ENCODE data around the gene SCYGR8.

Gene SCYGR8

GRCh38 chr2:227785293-227785692 lies 39.6 kb downstream of the SCYGR8 start:
- no peak for TF ChIP-seq TAF1 (IDR thresholded peaks at IDR 0.05; ENCODE audit: low read depth)
- TF ChIP-seq REST (IDR thresholded peaks at IDR 0.05; ENCODE audit: low read depth) = no peak
- no peak; the same call in 1 of the 2 replicates for TF ChIP-seq NFIC (IDR thresholded peaks at IDR 0.05)
- TF ChIP-seq TCF12 (IDR thresholded peaks at IDR 0.05; ENCODE audit: low read depth) = no peak
- TF ChIP-seq TEAD4 (IDR thresholded peaks at IDR 0.05) = no peak
- no peak for TF ChIP-seq YY1 (IDR thresholded peaks at IDR 0.05; ENCODE audit: low read depth)
- TF ChIP-seq USF1 (IDR thresholded peaks at IDR 0.05) = no peak
- no peak for TF ChIP-seq CEBPB (IDR thresholded peaks at IDR 0.05)
- no peak for TF ChIP-seq MAX (IDR thresholded peaks at IDR 0.05)
- no peak for TF ChIP-seq EP300 (IDR thresholded peaks at IDR 0.05; ENCODE audit: borderline replicate concordance)
- no peak for TF ChIP-seq EGR1 (IDR thresholded peaks at IDR 0.05)
- TF ChIP-seq FOXM1 (IDR thresholded peaks at IDR 0.05; ENCODE audit: borderline replicate concordance, low read depth) = no peak
- TF ChIP-seq RAD21 (IDR thresholded peaks at IDR 0.05; ENCODE audit: low read depth) = no peak
- no peak for TF ChIP-seq ZBTB7A (IDR thresholded peaks at IDR 0.05; ENCODE audit: low read depth)
- TF ChIP-seq CREB1 (IDR thresholded peaks at IDR 0.05; ENCODE audit: low read depth) = no peak

- no peak for TF ChIP-seq TCF12 (IDR thresholded peaks at IDR 0.05; ENCODE audit: low read depth)
- TF ChIP-seq MAX (IDR thresholded peaks at IDR 0.05) = no peak
- no peak for TF ChIP-seq CEBPB (IDR thresholded peaks at IDR 0.05)
- TF ChIP-seq ZBTB7A (IDR thresholded peaks at IDR 0.05; ENCODE audit: low read depth) = no peak
- TF ChIP-seq CREB1 (IDR thresholded peaks at IDR 0.05; ENCODE audit: low read depth) = no peak
- TF ChIP-seq REST (IDR thresholded peaks at IDR 0.05; ENCODE audit: low read depth) = no peak
- TF ChIP-seq YY1 (IDR thresholded peaks at IDR 0.05; ENCODE audit: low read depth) = no peak
- no peak for TF ChIP-seq USF1 (IDR thresholded peaks at IDR 0.05)
- no peak for TF ChIP-seq NFIC (IDR thresholded peaks at IDR 0.05)
- TF ChIP-seq EGR1 (IDR thresholded peaks at IDR 0.05) = no peak
- no peak for TF ChIP-seq TEAD4 (IDR thresholded peaks at IDR 0.05)
These were observed 42.9 kb downstream of the SCYGR8 start for GRCh38 chr2:227788561-227789018.

GRCh38 chr2:227789803-227790202 lies 44.1 kb downstream of the SCYGR8 start:
- TF ChIP-seq NFIC (IDR thresholded peaks at IDR 0.05) = no peak
- TF ChIP-seq CREB1 (IDR thresholded peaks at IDR 0.05; ENCODE audit: low read depth) = no peak
- TF ChIP-seq CEBPB (IDR thresholded peaks at IDR 0.05) = no peak
- no peak for TF ChIP-seq FOXM1 (IDR thresholded peaks at IDR 0.05; ENCODE audit: borderline replicate concordance, low read depth)
- TF ChIP-seq MAX (IDR thresholded peaks at IDR 0.05) = no peak
- no peak for TF ChIP-seq ZBTB7A (IDR thresholded peaks at IDR 0.05; ENCODE audit: low read depth)
- no peak for TF ChIP-seq REST (IDR thresholded peaks at IDR 0.05; ENCODE audit: low read depth)
- no peak for TF ChIP-seq YY1 (IDR thresholded peaks at IDR 0.05; ENCODE audit: low read depth)
- no peak for TF ChIP-seq TEAD4 (IDR thresholded peaks at IDR 0.05)
- TF ChIP-seq RAD21 (IDR thresholded peaks at IDR 0.05; ENCODE audit: low read depth) = no peak
- no peak for TF ChIP-seq EP300 (IDR thresholded peaks at IDR 0.05; ENCODE audit: borderline replicate concordance)
- no peak for TF ChIP-seq USF1 (IDR thresholded peaks at IDR 0.05)
- no peak for TF ChIP-seq EGR1 (IDR thresholded peaks at IDR 0.05)

Measured in Ishikawa (cell line).